CD4-positive, alpha-beta T cell treated with Interleukin-21 for 1 hour (primary cell): ENCODE measurements around the gene BTD.
A peak's percentile ranks its signal among the peaks of the same experiment; 100 is the strongest.
"Not testable (repeated sequence)": the region's sequence is repeated elsewhere in the genome, so short reads cannot be mapped to it uniquely, and the experiment has no call there.

Experiments used
- DNase-seq: peaks from one replicate; pipeline ENCODE4 v3.0.0-alpha.2; 2020

BTD gene

GRCh38 chr3:15601399-15602145 is at the start of gene BTD, which contains the start of gene HACL1:
BTD (plus strand) TSS chr3:15601745; CDS start chr3:15635440, 33,695 bp downstream.
HACL1 (minus strand) TSS chr3:15601569; CDS start chr3:15601463, 106 bp downstream.
- peak; percentile 98 for DNase-seq

GRCh38 chr3:15551902-15552301 is 49.6 kb upstream of the BTD start:
- DNase-seq, result no peak

GRCh38 chr3:15553749-15554148 is 47.8 kb upstream of the BTD start:
- DNase-seq, result no peak

- DNase-seq, result peak; percentile 44
Observed at GRCh38 chr3:15556512-15556911, 45.0 kb upstream of the BTD start.

GRCh38 chr3:15557511-15557946 is 44.0 kb upstream of the BTD start:
- DNase-seq, result peak; percentile 88

GRCh38 chr3:15558581-15558980 is 43.0 kb upstream of the BTD start:
- no peak for DNase-seq

- no peak for DNase-seq
Observed at GRCh38 chr3:15562560-15562959, 39.0 kb upstream of the BTD start.

- DNase-seq, result no peak
Observed at GRCh38 chr3:15563190-15563589, 38.4 kb upstream of the BTD start.

GRCh38 chr3:15572138-15572537 is 29.4 kb upstream of the BTD start:
- DNase-seq, result no peak

- no peak for DNase-seq
Observed at GRCh38 chr3:15575446-15575845, 26.1 kb upstream of the BTD start.

- no peak for DNase-seq
Observed at GRCh38 chr3:15576475-15576874, 25.1 kb upstream of the BTD start.

GRCh38 chr3:15578289-15578867 is 23.2 kb upstream of the BTD start:
- DNase-seq, result no peak

GRCh38 chr3:15579051-15579450 is 22.5 kb upstream of the BTD start:
- DNase-seq, result no peak

GRCh38 chr3:15581471-15582394 is 19.8 kb upstream of the BTD start:
- no peak for DNase-seq

- DNase-seq, result no peak
Observed at GRCh38 chr3:15585111-15585845, 16.3 kb upstream of the BTD start.

GRCh38 chr3:15591242-15591641 is 10.3 kb upstream of the BTD start:
- DNase-seq, result no peak

GRCh38 chr3:15591928-15592327 is 9.6 kb upstream of the BTD start:
- DNase-seq, result no peak

GRCh38 chr3:15592968-15593367 is 8.6 kb upstream of the BTD start:
- no peak for DNase-seq

GRCh38 chr3:15595955-15596354 is 5.6 kb upstream of the BTD start:
- no peak for DNase-seq

GRCh38 chr3:15601046-15601398 is 523 bp upstream of the BTD start:
- DNase-seq, result no peak

GRCh38 chr3:15602146-15602536 is 596 bp downstream of the BTD start:
- DNase-seq, result no peak

- DNase-seq, result not testable (repeated sequence)
Observed at GRCh38 chr3:15602816-15603215, 1.3 kb downstream of the BTD start.

- not testable (repeated sequence) for DNase-seq
Observed at GRCh38 chr3:15604584-15604983, 3.0 kb downstream of the BTD start.
